PC-9 (cell line): ENCODE measurements around the gene CABP7.

ENCODE experiments used
- EZH2 ChIP-seq: fragments of 200-600 bp; sonication (generic); IDR thresholded peaks from 2 replicates; pipeline ENCODE4 v1.8.0; 2017; ENCODE audit warnings: antibody characterized with exemption, low read depth
- TF ChIP-seq, protein P1 (sequence below): fragments of 200-600 bp; sonication (generic); conservative IDR thresholded peaks from 2 replicates; pipeline ENCODE4 v1.6.1; 2017; ENCODE audit warnings: mixed run types, antibody characterized with exemption, mild to moderate bottlenecking, moderate library complexity

DNA sequence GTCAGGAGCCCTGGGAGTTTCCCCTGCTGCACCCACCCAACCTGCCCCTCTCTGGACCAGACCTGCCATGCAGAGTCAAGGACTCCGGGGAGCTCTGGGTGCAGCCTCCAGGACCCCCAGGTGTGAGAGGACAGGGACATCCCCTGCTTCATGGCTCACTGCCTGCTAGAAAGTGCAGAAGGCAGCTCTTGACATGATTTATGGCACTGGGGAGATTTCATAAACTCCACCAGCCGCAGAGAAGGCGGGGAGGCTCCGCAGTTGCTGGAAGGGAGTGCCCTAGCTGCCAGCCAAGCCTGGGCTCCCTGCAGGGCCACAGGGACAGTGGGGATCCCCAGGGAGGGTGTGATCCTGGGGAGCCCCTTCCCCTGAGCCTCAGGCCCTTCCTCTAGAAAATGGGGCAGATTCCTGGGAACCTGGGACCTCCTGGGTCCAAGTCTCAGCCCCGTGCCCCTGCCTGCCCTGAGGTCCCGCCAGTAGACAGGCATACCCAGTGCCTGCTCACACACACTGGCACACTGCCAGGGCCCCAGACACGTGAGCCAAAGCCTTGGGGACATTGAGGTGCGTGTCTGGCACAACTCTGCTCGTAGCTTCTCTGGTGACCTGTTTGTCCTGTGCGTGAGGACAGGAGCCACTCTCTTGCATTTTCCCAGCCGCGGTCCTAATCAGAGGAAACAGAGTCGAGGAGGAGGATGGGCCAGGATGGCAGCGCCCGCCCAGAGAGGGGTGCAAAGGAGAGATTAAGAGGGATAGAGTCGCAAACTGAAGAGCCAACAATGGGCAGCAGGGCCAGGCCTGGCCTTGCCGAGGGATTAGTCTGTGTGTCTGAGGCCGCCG lies 13.8 kb downstream of the CABP7 start:
- TF ChIP-seq, protein P1, sequence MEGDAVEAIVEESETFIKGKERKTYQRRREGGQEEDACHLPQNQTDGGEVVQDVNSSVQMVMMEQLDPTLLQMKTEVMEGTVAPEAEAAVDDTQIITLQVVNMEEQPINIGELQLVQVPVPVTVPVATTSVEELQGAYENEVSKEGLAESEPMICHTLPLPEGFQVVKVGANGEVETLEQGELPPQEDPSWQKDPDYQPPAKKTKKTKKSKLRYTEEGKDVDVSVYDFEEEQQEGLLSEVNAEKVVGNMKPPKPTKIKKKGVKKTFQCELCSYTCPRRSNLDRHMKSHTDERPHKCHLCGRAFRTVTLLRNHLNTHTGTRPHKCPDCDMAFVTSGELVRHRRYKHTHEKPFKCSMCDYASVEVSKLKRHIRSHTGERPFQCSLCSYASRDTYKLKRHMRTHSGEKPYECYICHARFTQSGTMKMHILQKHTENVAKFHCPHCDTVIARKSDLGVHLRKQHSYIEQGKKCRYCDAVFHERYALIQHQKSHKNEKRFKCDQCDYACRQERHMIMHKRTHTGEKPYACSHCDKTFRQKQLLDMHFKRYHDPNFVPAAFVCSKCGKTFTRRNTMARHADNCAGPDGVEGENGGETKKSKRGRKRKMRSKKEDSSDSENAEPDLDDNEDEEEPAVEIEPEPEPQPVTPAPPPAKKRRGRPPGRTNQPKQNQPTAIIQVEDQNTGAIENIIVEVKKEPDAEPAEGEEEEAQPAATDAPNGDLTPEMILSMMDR, result no peak
- TF ChIP-seq EZH2, result no peak
